PC-9 (cell line): ENCODE data around the gene STYXL1.

ENCODE experiments used
- CTCF ChIP-seq: fragments of 200-600 bp; sonication (generic); conservative IDR thresholded peaks from 2 replicates; pipeline ENCODE4 v1.6.1; 2017; ENCODE audit warnings: mixed run types, antibody characterized with exemption, mild to moderate bottlenecking, moderate library complexity
- EZH2 ChIP-seq: fragments of 200-600 bp; sonication (generic); IDR thresholded peaks from 2 replicates; pipeline ENCODE4 v1.8.0; 2017; ENCODE audit warnings: antibody characterized with exemption, low read depth

GRCh38 chr7:75996476-75996875 lies 51.3 kb downstream of the STYXL1 start:
- no peak for TF ChIP-seq EZH2
- TF ChIP-seq CTCF = no peak
